ENCODE data around the gene FTO. TPM values are rescaled to one million over a fixed set of nuclear protein-coding genes. Genes with fewer than 3 reads are reported as not detected.

FTO gene
- total RNA-seq, 1 donor from 2014 or later, result 85.1 TPM

- no peak for DNase-seq (ENCODE audit: extremely low spot score, unreplicated experiment)
- no peaks in the 10 kb centered on the region for H3K9me3 Mint-ChIP-seq
- H3K4me3 Mint-ChIP-seq, result no peak overlapping the region
- peaks cover 7% of the 10 kb centered on the region for H3K27me3 Mint-ChIP-seq
- TF ChIP-seq, protein P1, sequence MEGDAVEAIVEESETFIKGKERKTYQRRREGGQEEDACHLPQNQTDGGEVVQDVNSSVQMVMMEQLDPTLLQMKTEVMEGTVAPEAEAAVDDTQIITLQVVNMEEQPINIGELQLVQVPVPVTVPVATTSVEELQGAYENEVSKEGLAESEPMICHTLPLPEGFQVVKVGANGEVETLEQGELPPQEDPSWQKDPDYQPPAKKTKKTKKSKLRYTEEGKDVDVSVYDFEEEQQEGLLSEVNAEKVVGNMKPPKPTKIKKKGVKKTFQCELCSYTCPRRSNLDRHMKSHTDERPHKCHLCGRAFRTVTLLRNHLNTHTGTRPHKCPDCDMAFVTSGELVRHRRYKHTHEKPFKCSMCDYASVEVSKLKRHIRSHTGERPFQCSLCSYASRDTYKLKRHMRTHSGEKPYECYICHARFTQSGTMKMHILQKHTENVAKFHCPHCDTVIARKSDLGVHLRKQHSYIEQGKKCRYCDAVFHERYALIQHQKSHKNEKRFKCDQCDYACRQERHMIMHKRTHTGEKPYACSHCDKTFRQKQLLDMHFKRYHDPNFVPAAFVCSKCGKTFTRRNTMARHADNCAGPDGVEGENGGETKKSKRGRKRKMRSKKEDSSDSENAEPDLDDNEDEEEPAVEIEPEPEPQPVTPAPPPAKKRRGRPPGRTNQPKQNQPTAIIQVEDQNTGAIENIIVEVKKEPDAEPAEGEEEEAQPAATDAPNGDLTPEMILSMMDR (conservative IDR thresholded peaks at IDR 0.05), result no peak
- no peaks in the 10 kb centered on the region for H3K36me3 Mint-ChIP-seq
- H3K27ac Mint-ChIP-seq, result no peak overlapping the region
- H3K4me1 Mint-ChIP-seq (ENCODE audit: unreplicated experiment), result peaks cover 18% of the 10 kb centered on the region
These were observed 487.2 kb downstream of the FTO start for GRCh38 chr16:54191163-54191562.

DNA sequence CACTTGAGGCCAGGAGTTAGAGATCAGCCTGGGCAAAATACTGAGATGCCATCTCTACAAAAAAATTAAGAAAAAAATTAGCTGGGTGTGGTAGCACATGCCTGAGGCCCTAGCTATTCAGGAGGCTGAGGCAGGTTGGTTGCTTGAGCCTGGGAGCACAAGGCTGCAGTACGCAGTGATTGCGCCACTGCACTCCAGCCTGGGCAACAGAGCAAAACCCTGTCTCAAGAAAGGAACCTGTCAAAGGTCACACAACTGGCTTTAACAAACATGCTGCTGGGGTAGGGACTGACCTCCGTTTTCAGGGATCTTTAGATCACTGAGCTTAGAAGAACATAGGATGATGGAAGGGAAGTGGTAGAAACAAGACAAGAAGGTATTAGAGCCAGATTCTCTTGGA lies 487.6 kb downstream of the FTO start:
- Mint-ChIP-seq H3K4me1 (ENCODE audit: unreplicated experiment) (peaks cover 18% of the 10 kb centered on the region), H3K9me3 (no peaks in the 10 kb centered on the region), H3K27me3 (peaks cover 7% of the 10 kb centered on the region), H3K36me3 (no peaks in the 10 kb centered on the region), H3K4me3 (no peak overlapping the region), H3K27ac (no peak overlapping the region)
- TF ChIP-seq, protein P1 (conservative IDR thresholded peaks at IDR 0.05), result no peak
- DNase-seq (ENCODE audit: extremely low spot score, unreplicated experiment), result no peak

DNA sequence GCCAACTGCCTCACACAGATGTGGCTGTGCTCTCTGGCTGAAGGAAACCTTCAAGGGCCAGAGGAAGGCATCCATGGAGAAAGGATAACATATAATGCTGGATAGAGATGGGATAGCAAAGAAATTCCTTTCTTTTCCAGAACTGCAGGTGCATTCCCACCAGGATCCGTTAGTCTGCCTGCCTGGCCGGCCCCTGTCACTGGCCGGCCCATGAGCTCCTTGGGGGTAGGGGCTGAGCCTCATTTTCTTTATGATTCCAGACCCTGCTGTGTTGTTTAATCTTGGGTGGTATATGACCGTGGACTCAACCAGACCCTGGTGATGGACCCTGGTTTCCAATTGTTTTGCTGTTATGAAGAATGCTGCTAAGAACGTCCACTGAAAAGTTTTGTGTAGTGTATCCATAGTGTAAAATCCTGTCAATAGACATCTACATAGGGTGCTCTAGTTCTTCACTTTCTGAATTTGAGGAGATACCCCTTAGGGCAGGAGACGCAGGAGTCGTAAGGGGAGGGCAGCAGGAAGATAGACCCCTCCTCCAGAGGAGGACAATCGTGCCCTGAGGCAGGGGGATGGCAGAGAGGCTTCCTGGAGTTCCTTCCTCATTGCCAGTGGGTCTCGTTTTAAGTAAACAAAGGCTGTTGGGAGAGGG lies 489.2 kb downstream of the FTO start:
- Mint-ChIP-seq H3K27me3 (peaks cover 10% of the 10 kb centered on the region), H3K4me1 (ENCODE audit: unreplicated experiment) (peaks cover 18% of the 10 kb centered on the region), H3K4me3 (no peak overlapping the region), H3K27ac (peak overlapping the region; percentile 70), H3K9me3 (no peaks in the 10 kb centered on the region), H3K36me3 (no peaks in the 10 kb centered on the region)
- DNase-seq (ENCODE audit: extremely low spot score, unreplicated experiment), result no peak
- TF ChIP-seq, protein P1 (conservative IDR thresholded peaks at IDR 0.05), result no peak

GRCh38 chr16:54193665-54194333 lies 489.8 kb downstream of the FTO start:
- peak overlapping the region; percentile 70 for H3K27ac Mint-ChIP-seq
- TF ChIP-seq, protein P1 (conservative IDR thresholded peaks at IDR 0.05), result peak; percentile 90
- peak; percentile 80 for DNase-seq (ENCODE audit: extremely low spot score, unreplicated experiment)
- no peaks in the 10 kb centered on the region for H3K9me3 Mint-ChIP-seq
- peaks cover 10% of the 10 kb centered on the region for H3K27me3 Mint-ChIP-seq
- peaks cover 18% of the 10 kb centered on the region for H3K4me1 Mint-ChIP-seq (ENCODE audit: unreplicated experiment)
- no peaks in the 10 kb centered on the region for H3K36me3 Mint-ChIP-seq
- H3K4me3 Mint-ChIP-seq, result peak overlapping the region; percentile 80

GRCh38 chr16:54194334-54194743 lies 490.4 kb downstream of the FTO start:
- Mint-ChIP-seq H3K27me3 (peaks cover 14% of the 10 kb centered on the region), H3K9me3 (no peaks in the 10 kb centered on the region), H3K4me3 (peak overlapping the region; percentile 80), H3K4me1 (ENCODE audit: unreplicated experiment) (peaks cover 23% of the 10 kb centered on the region), H3K36me3 (no peaks in the 10 kb centered on the region), H3K27ac (no peak overlapping the region)
- no peak for DNase-seq (ENCODE audit: extremely low spot score, unreplicated experiment)
- TF ChIP-seq, protein P1 (conservative IDR thresholded peaks at IDR 0.05), result no peak

Data from type B pancreatic cell (in vitro differentiated cells).